HG03565 (cell line): Measurements from ENCODE around the gene LAMA1.

Experiments used
- ATAC-seq: cut with Tn5 transposase; IDR thresholded peaks from one replicate; pipeline ENCODE4 v1.9.1; 2021; ENCODE audit warnings: mild to moderate bottlenecking, moderate library complexity; ENCODE audit not compliant: unreplicated experiment

The LAMA1 gene

DNA sequence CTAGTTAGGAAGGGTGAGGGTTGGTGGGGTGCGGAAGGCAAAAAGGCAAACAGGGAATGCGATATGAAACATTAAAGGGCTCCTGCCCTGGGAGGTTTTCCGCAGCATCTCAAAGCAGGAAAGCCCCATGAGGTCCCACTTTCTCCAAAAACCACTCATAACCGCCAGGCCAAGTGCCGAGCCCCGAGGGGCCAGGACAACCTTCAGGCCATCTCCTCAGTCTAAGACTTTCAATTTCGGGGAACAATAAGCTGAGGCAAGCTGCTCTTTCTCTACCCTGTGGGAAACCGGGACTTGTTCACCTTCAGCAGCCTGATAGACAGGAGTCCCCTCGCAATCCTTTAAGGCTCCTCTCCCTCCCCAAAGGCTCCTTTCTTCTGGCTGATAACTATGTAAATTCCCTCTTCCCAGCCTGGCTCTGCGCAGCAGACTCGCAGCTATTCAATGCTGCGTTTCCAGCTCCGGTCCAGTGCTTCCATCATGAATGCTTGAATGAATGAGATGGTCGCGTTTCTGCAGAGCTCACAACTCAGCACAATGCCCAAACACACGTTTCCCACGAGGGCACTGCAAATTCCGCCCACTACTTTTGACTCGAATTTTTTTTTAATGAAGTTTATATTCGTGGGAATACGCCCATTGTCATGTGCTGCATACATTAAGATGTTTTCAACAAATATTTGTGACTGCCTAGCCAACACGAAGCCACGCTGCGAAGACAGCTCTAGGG is 1.4 kb downstream of the LAMA1 start:
- ATAC-seq, result no peak

DNA sequence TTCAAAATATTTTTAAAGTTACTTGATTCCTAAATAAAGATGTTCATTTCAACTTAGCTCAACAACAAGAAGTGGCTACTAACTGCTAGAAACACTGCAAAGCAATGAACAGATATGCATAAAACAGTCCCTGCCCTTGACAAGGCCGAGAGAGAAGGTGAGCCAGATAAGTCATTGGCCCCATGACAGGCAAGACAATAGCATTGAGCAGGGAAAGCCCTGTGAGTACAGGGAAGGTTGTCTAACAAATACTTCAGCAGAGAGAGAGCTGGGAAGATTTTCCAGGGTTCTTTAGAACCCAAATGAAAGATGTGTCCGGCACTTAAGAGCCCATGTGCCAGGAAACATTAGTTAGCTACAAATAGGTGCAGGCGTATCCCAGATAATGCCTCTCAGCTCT is 4.7 kb downstream of the LAMA1 start:
- no peak for ATAC-seq

GRCh38 chr18:7111134-7111533 is 6.5 kb downstream of the LAMA1 start:
- ATAC-seq, result no peak

DNA sequence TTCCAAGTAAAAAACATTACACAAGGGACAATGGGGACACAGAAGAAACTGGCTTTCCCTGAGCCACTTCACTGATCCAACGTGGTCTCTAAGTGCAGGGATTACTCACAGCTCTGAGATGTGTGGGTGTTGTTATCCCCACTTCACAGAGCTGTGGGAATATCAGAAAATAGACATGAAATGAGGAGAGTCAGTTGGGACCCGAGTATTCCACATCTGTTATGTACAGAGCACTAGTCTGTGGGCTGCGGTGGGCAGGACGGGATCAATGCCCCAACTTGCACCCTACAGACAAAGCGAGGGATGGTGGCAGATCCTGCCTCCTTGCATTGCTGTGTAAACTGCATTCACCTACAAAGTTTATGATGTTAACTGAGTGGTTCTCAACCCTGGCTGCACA is 11.7 kb downstream of the LAMA1 start:
- no peak for ATAC-seq

DNA sequence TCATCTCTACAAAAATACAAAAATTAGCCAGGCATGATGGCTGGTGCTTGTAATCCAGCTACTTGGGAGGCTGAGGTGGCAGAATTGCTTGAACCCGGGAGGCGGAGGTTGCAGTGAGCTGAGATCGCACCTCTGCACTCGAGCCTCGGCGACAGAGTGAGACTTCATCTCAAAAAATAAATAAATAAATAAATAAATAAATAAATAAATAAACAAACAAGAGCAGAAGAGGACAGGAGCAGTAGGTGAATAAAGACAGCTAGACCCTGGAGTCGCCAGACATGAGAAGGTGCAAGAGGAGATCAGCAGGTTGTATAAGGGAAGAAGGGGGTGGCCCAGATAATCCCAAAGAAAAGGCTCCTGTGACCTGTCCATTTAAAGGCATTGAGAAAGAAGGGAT is 12.3 kb downstream of the LAMA1 start:
- no peak for ATAC-seq

- ATAC-seq, result no peak
Observed at GRCh38 chr18:7104649-7105048, 12.9 kb downstream of the LAMA1 start.

GRCh38 chr18:7102131-7102530 is 15.5 kb downstream of the LAMA1 start:
- ATAC-seq, result no peak

DNA sequence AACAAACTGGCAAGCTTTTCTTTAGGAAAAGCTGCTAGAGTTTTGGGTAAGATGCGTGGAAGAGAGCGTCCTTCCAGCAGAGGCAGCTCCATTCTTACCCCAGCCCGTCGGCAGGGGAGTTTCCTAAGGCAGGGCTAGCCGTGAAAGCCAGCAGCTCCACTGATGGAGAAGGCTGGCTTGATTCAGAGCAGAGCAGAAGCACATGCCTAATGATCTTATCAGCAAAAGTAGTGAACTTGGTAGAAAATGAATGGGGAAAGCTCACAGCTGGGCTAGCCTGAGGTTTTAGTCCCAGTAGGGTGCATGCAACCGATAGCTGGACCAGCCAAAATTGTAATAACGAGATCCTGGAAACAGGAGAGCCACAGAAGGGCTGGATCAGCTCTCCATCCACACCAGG is 20.8 kb downstream of the LAMA1 start:
- ATAC-seq, result no peak

DNA sequence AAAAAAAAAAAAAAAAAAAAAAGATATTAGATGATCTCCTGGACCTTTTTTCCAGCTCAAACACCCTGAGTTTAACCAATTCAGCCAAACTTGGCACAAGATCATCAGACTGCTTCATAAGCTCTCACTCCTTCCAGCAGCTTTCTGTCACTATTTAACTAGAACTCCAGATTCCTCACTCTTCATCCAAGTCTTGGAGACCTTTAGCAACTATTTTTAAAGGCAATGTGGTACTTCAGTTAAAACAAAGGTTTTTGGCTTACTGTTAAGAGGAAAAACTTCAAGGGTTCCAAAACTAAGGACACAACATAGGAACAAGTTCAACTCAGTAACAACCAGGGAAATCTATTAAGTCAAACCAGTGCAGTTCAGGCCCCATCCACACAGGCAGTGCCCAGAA is 23.2 kb downstream of the LAMA1 start:
- no peak for ATAC-seq

DNA sequence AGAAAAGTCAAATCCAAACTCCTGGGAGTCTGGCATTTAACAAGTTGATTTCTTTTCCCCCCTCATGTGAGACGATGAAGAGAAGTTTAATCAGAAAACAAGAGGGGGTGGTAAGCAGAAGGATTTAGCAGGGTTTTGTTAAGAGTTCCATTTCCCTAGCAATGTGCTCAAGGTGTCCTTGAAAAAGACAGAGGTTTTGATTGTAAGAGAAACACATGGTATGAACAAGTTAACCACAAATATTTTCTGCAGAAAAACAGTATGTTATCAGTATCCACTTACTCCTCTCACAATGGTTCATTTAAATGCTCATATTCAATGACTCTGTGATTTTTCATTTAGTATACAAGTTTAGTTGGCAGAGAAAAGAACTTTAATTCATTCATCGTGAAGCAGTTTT is 26.8 kb downstream of the LAMA1 start:
- ATAC-seq, result no peak

GRCh38 chr18:7089369-7089768 is 28.2 kb downstream of the LAMA1 start:
- no peak for ATAC-seq

- peak; percentile 78 for ATAC-seq
Observed at GRCh38 chr18:7084080-7085065, 33.2 kb downstream of the LAMA1 start.

- ATAC-seq, result no peak
Observed at GRCh38 chr18:7082671-7083070, 34.9 kb downstream of the LAMA1 start.

DNA sequence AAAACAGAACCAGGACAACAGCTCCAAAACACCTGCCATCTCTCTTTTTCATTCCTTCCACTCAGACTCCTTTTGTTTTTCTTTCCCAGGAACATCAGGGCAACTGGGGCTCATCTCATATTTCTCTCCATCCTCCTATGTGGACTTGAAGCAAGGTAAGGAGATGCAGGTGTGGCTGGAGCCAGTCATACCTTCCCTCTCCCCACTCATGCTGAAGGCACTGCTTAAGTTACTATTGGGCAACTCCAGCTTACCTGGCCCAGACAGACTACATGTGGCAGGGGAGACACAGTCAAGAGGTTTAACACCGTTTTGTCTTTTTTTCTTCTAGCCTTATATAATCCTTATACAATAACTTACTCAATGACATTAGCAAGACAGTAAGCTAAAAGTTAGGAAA is 38.4 kb downstream of the LAMA1 start:
- ATAC-seq, result no peak

DNA sequence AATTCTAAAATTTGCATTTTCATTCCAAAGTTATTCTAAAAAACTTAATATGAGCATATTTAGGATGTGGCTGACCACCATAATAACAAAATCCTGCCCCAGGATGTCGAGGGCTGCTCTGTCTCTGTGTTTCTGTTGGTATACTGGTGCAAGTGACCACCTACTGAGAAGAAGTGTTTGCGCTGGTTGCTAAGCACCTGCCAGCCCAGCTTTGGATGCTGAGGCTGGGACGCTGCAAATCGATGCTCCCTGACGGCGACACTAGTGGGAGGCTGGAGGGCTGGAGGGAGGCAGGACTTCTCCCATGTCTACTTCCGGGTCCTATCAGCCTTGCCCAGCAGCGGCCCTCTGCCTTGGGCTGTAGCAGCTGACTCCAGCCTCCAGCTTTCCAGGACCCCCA is 45.0 kb downstream of the LAMA1 start:
- ATAC-seq, result no peak

- no peak for ATAC-seq
Observed at GRCh38 chr18:7071600-7071999, 46.0 kb downstream of the LAMA1 start.

DNA sequence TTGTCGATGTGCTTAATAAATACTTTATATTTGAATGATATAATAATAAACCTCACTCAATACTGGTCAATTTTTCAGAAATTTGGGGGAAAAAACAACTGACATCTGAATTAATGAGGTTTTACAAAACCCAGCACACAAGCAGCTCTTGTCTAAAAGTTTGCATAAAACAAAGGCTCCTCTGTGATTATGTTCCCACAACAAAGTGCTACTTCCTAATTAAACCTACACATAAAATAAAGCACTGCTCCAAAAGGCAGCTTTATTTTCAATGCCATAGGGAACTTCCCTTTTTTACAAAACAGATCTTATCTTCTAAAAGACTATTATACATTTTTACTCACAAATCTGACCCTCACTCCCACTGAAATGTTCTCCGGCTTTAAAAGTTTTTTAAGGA is 47.1 kb downstream of the LAMA1 start:
- ATAC-seq, result no peak

DNA sequence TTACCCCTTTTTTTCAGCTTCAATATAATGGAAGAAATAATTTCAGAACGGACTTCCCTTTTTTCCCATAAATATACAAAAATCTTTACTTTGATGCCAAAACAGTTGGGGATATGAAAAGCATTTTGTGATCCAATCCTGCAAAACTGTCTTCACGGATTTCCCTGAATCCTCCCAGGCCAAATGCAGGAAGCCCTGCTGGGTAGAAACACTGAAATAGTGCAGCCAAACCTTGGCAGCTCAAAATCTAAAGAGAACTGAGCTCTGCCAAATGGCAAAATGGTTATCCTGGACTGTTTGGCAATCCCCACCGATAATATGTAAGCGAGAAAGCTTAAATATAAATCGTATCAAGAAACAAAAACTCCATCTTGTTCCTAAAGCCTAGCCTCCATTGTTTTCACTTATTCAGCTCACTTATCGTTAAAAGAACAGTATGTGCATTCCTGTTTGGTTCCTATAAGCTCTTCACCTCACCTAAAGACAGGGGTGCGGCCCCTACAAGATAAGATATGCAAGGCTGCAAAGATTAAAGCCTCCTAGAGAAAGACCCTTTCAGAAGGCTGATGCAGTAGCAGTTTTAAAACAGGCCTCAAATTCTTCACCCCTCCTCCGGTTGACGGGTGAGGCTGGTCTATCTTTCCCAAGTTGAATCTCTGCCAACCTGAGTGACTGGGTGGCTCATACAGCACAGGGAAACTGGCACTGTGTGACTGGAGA is 48.6 kb downstream of the LAMA1 start:
- ATAC-seq, result no peak

DNA sequence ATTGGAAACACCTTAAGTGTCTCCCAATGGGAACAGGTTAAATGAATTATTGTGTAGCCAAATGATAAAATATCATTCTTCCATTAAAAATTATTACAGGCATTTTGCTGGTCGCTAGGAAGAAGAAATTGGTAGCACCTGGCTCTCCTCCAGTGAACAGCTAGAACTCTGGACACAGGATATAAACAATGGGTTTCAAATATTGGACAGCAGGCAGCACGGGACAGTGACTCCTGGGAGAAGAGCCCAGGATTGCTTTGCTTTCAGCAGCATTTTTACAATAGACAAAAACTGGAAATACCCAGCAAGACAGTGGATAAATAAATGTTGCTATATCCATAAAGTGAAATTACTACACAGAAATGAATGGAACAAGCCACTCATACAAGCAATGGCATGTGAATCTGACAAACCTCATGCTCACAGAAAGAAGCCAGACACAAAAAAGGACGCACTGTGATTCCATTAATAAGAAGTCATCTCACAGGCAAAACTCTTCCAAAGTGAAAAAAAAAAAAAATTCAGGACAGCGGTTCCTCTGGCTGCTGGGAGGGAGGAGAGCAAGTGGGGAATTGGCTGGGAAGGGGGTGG is 50.5 kb downstream of the LAMA1 start:
- no peak for ATAC-seq

- ATAC-seq, result no peak
Observed at GRCh38 chr18:7065736-7066135, 51.9 kb downstream of the LAMA1 start.

GRCh38 chr18:7064346-7064745 is 53.3 kb downstream of the LAMA1 start:
- ATAC-seq, result no peak
